ENCODE results near the gene DENND1B. TPM values are rescaled to one million over a fixed set of nuclear protein-coding genes. Genes with fewer than 3 reads are reported as not detected.

The DENND1B gene
- total RNA-seq, 1 experiment from 2014 or later, result 9.6 TPM

DNA sequence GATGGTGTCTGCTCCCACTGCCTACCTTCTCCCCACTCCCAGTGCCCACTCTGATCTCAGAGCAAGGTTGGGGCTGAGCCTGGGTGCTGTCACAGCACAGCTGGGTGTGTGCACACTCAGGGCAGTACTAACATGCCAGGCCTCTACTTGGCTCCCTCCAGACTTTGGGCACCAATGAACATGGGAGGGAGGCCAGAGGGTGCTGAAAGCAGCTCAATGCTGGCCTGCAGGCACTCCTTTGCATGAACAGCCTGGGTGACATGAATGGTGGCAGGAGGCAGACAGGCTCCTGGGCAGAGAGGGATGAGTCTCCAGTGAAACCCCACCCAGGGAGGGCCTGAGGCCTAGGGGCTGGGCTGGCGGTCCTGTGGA is 25.8 kb upstream of the DENND1B start:
- BruUV-seq (replicated peaks), result no TSS peak
- CTCF ChIA-PET, result no interaction called here

More for the DNA sequence above, 25.8 kb upstream of the DENND1B start:
- ChIA-PET POLR2A (no interaction called here), RAD21 (ENCODE audit: low non-redundant PET in 1 of 2, low total read pairs in 2 of 2, uncharacterized antibody in 2 of 2, unreplicated experiment in 2 of 2) (no interaction called here)
- ATAC-seq (no peak), DNase-seq (ENCODE audit: low read depth, low spot score) (no peak)
- no peak overlapping the region for H3K9ac ChIP-seq (ENCODE audit: low read length)
- TF ChIP-seq ZNF274 (IDR thresholded peaks at IDR 0.05; ENCODE audit: low read depth, low read length) (no peak), TCF7L2 (IDR thresholded peaks at IDR 0.05; ENCODE audit: borderline replicate concordance, extremely low read depth, insufficient read depth, insufficient read length) (no peak), JUND (IDR thresholded peaks at IDR 0.05) (no peak), RAD21 (IDR thresholded peaks at IDR 0.05; ENCODE audit: low read depth) (no peak), YY1 (IDR thresholded peaks at IDR 0.05; ENCODE audit: extremely low read depth, insufficient replicate concordance, low read depth, low read length) (no peak), SP1 (IDR thresholded peaks at IDR 0.05; ENCODE audit: low read depth) (no peak), POLR2AphosphoS5 (IDR thresholded peaks at IDR 0.05; ENCODE audit: low read depth, low read length) (no peak), SIN3A (IDR thresholded peaks at IDR 0.05; ENCODE audit: low read depth) (no peak), ZFX (IDR thresholded peaks at IDR 0.05) (no peak), CEBPB (IDR thresholded peaks at IDR 0.05; ENCODE audit: low read depth) (no peak), FOSL1 (IDR thresholded peaks at IDR 0.05; ENCODE audit: low read depth) (no peak), EGR1 (IDR thresholded peaks at IDR 0.05; ENCODE audit: low read depth) (no peak), EZH2phosphoT487 (IDR thresholded peaks at IDR 0.05; ENCODE audit: borderline replicate concordance) (no peak), ELF1 (IDR thresholded peaks at IDR 0.05; ENCODE audit: borderline replicate concordance, low read depth) (no peak), CBX3 (IDR thresholded peaks at IDR 0.05; ENCODE audit: low read depth) (no peak), EZH2 (IDR thresholded peaks at IDR 0.05) (no peak)
- TF ChIP-seq, protein P1, sequence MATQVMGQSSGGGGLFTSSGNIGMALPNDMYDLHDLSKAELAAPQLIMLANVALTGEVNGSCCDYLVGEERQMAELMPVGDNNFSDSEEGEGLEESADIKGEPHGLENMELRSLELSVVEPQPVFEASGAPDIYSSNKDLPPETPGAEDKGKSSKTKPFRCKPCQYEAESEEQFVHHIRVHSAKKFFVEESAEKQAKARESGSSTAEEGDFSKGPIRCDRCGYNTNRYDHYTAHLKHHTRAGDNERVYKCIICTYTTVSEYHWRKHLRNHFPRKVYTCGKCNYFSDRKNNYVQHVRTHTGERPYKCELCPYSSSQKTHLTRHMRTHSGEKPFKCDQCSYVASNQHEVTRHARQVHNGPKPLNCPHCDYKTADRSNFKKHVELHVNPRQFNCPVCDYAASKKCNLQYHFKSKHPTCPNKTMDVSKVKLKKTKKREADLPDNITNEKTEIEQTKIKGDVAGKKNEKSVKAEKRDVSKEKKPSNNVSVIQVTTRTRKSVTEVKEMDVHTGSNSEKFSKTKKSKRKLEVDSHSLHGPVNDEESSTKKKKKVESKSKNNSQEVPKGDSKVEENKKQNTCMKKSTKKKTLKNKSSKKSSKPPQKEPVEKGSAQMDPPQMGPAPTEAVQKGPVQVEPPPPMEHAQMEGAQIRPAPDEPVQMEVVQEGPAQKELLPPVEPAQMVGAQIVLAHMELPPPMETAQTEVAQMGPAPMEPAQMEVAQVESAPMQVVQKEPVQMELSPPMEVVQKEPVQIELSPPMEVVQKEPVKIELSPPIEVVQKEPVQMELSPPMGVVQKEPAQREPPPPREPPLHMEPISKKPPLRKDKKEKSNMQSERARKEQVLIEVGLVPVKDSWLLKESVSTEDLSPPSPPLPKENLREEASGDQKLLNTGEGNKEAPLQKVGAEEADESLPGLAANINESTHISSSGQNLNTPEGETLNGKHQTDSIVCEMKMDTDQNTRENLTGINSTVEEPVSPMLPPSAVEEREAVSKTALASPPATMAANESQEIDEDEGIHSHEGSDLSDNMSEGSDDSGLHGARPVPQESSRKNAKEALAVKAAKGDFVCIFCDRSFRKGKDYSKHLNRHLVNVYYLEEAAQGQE (IDR thresholded peaks at IDR 0.05; ENCODE audit: low read depth), result no peak
- TF ChIP-seq, protein P2, sequence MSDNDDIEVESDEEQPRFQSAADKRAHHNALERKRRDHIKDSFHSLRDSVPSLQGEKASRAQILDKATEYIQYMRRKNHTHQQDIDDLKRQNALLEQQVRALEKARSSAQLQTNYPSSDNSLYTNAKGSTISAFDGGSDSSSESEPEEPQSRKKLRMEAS (IDR thresholded peaks at IDR 0.05), result no peak
- TF ChIP-seq, protein P3, sequence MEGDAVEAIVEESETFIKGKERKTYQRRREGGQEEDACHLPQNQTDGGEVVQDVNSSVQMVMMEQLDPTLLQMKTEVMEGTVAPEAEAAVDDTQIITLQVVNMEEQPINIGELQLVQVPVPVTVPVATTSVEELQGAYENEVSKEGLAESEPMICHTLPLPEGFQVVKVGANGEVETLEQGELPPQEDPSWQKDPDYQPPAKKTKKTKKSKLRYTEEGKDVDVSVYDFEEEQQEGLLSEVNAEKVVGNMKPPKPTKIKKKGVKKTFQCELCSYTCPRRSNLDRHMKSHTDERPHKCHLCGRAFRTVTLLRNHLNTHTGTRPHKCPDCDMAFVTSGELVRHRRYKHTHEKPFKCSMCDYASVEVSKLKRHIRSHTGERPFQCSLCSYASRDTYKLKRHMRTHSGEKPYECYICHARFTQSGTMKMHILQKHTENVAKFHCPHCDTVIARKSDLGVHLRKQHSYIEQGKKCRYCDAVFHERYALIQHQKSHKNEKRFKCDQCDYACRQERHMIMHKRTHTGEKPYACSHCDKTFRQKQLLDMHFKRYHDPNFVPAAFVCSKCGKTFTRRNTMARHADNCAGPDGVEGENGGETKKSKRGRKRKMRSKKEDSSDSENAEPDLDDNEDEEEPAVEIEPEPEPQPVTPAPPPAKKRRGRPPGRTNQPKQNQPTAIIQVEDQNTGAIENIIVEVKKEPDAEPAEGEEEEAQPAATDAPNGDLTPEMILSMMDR (IDR thresholded peaks at IDR 0.05 in 2 of 3, conservative IDR thresholded peaks at IDR 0.05 in 1 of 3; ENCODE audit: borderline replicate concordance in 1 of 3, insufficient read depth in 1 of 3, low read depth in 2 of 3, low read length in 2 of 3), result no peak
- TF ChIP-seq, protein P4, sequence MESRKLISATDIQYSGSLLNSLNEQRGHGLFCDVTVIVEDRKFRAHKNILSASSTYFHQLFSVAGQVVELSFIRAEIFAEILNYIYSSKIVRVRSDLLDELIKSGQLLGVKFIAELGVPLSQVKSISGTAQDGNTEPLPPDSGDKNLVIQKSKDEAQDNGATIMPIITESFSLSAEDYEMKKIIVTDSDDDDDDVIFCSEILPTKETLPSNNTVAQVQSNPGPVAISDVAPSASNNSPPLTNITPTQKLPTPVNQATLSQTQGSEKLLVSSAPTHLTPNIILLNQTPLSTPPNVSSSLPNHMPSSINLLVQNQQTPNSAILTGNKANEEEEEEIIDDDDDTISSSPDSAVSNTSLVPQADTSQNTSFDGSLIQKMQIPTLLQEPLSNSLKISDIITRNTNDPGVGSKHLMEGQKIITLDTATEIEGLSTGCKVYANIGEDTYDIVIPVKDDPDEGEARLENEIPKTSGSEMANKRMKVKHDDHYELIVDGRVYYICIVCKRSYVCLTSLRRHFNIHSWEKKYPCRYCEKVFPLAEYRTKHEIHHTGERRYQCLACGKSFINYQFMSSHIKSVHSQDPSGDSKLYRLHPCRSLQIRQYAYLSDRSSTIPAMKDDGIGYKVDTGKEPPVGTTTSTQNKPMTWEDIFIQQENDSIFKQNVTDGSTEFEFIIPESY (IDR thresholded peaks at IDR 0.05; ENCODE audit: extremely low read depth, insufficient replicate concordance, low read length), result no peak
- H2AFZ ChIP-seq (ENCODE audit: low read depth, low read length, poor library complexity, severe bottlenecking), result no peak overlapping the region
- H3K4me3 ChIP-seq (replicated peaks in 1 of 2; ENCODE audit: low read depth in 1 of 2, low read length in 2 of 2), result no peak overlapping the region
- intact Hi-C loops (cut with micrococcal nuclease), result no loop called here
- no peaks in the 10 kb centered on the region for H3K9me2 ChIP-seq (ENCODE audit: insufficient read depth)
- no peaks in the 10 kb centered on the region for H3K27me3 ChIP-seq (ENCODE audit: insufficient read depth, low read length)
- peaks cover 0 to 10% of the 10 kb centered on the region in 2 experiments; a peak in 2 of 4 replicates for H3K4me1 ChIP-seq (ENCODE audit: control insufficient read depth in 1 of 2, insufficient read depth in 2 of 2, low read length in 2 of 2)
- no peak overlapping the region for H3K4me2 ChIP-seq (ENCODE audit: low read length)
- no peaks in the 10 kb centered on the region for H4K20me1 ChIP-seq (ENCODE audit: insufficient read depth)
- no peak overlapping the region for H3K27ac ChIP-seq (ENCODE audit: low read depth, low read length)
- H3K36me3 ChIP-seq (ENCODE audit: control insufficient read depth in 1 of 2, insufficient read depth in 2 of 2, low read length in 2 of 2), result no peaks in the 10 kb centered on the region
- H3K79me2 ChIP-seq (ENCODE audit: insufficient read depth, low read length), result no peaks in the 10 kb centered on the region
- H3K9me3 ChIP-seq (ENCODE audit: control insufficient read depth in 1 of 2, insufficient read depth in 1 of 2, low read depth in 1 of 2, low read length in 2 of 2), result 0 out of 4 replicates have a peak, but pooled peaks cover 0 to 8% of the 10 kb centered on the region in 2 experiments

Data from HCT116 (cell line).